Osteocyte (in vitro differentiated cells): ENCODE data around the gene LRRK1. TPM values are rescaled to one million over a fixed set of nuclear protein-coding genes. Genes with fewer than 3 reads are reported as not detected.

ENCODE experiments used
- DNase-seq: peaks from one replicate; pipeline ENCODE4 v3.0.0; 2021; ENCODE audit warnings: mixed read lengths; ENCODE audit not compliant: unreplicated experiment; ENCODE audit errors: extremely low spot score
- H3K27ac Mint-ChIP-seq: one replicate; pipeline ENCODE4 v1.8.0; 2021; ENCODE audit warnings: mild to moderate bottlenecking, mixed read lengths; ENCODE audit not compliant: unreplicated experiment
- H3K27me3 Mint-ChIP-seq: one replicate; pipeline ENCODE4 v1.8.0; 2021; ENCODE audit warnings: mixed read lengths; ENCODE audit not compliant: unreplicated experiment
- H3K36me3 Mint-ChIP-seq: one replicate; pipeline ENCODE4 v1.8.0; 2021; ENCODE audit warnings: mixed read lengths; ENCODE audit not compliant: unreplicated experiment
- H3K4me1 Mint-ChIP-seq: one replicate; pipeline ENCODE4 v1.8.0; 2021; ENCODE audit warnings: mixed read lengths; ENCODE audit not compliant: unreplicated experiment
- H3K4me3 Mint-ChIP-seq: one replicate; pipeline ENCODE4 v1.8.0; 2021; ENCODE audit warnings: mild to moderate bottlenecking, moderate library complexity, mixed read lengths; ENCODE audit not compliant: unreplicated experiment
- H3K9me3 Mint-ChIP-seq: one replicate; pipeline ENCODE4 v1.8.0; 2021; ENCODE audit warnings: mixed read lengths; ENCODE audit not compliant: unreplicated experiment
- total RNA-seq: library from RNA; stranded (reverse); gene quantifications from 2 replicates; pipeline ENCODE4 v1.2.1, GENCODE V29; 2021
- TF ChIP-seq, protein P1 (sequence below): fragments of 200-600 bp; sonication (generic); IDR thresholded peaks from 2 replicates; pipeline ENCODE4 v1.5.0; 2021; ENCODE audit warnings: antibody characterized with exemption, mild to moderate bottlenecking, moderate library complexity

Gene LRRK1
- total RNA-seq, 1 donor from 2014 or later = 10.8 TPM

DNA sequence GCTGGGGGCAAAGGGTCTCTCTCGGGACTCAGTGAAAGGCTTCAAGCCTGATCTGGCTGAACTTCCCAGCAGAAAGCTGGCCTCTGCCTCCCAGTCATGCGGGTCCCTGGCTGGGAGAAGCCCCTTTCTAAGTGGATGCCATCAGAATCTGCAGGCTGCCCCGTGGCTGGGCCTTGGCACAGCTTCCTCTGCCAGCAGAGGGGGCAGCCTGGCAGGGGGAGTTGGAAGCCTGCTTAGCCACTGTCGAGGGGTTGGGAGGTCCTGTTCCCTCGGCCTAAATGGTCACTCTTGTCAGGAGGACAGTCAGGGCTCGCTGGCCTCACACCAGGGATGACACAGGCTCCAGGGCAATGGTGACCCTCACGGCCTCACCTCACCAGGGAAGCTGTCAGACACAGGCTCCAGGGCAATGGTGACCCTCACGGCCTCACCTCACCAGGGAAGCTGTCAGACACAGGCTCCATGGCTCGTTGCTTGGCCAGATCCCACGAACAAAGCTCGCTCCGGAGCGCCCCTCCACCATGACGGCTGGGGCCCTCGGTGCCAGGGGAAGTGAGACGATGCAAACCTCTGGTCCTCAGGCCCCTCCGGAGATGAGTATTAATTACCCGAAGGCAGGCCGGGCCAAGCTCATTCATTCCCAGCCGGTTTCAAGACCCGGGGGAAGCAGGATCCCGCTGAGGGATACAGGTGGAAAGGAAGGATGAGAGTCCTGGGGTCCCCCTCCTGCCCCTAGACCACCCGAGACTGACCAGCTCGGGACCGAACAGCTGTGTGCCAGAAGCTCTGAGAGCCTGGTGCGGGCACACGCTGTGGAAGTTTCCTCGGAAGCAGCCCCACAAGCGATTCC lies 181.7 kb downstream of the LRRK1 start:
- no peaks in the 10 kb centered on the region for H3K36me3 Mint-ChIP-seq
- no peak overlapping the region for H3K4me3 Mint-ChIP-seq
- no peak overlapping the region for H3K27ac Mint-ChIP-seq
- no peak for DNase-seq
- H3K27me3 Mint-ChIP-seq = no peaks in the 10 kb centered on the region
- TF ChIP-seq, protein P1, sequence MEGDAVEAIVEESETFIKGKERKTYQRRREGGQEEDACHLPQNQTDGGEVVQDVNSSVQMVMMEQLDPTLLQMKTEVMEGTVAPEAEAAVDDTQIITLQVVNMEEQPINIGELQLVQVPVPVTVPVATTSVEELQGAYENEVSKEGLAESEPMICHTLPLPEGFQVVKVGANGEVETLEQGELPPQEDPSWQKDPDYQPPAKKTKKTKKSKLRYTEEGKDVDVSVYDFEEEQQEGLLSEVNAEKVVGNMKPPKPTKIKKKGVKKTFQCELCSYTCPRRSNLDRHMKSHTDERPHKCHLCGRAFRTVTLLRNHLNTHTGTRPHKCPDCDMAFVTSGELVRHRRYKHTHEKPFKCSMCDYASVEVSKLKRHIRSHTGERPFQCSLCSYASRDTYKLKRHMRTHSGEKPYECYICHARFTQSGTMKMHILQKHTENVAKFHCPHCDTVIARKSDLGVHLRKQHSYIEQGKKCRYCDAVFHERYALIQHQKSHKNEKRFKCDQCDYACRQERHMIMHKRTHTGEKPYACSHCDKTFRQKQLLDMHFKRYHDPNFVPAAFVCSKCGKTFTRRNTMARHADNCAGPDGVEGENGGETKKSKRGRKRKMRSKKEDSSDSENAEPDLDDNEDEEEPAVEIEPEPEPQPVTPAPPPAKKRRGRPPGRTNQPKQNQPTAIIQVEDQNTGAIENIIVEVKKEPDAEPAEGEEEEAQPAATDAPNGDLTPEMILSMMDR = peak; percentile 43
- no peaks in the 10 kb centered on the region for H3K9me3 Mint-ChIP-seq
- H3K4me1 Mint-ChIP-seq = peaks cover 12% of the 10 kb centered on the region

DNA sequence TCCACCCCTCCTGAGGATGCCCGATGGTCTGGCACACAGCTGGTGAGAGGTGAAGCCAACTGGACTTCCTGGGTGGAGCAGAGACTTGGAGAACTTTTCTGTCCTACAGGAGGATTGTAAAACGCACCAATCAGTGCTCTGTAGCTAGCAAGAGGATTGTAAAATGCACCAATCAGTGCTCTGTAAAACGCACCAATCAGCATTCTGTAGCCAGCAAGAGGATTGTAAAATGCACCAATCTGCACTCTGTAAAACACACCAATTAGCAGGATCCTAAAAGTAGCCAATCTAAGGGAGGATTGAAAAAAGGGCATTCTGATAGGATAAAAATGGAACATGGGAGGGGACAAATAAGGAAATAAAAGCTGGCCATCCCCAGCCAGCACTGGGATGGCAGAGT lies 182.5 kb downstream of the LRRK1 start:
- Mint-ChIP-seq H3K27ac (no peak overlapping the region), H3K4me1 (peaks cover 16% of the 10 kb centered on the region), H3K9me3 (no peaks in the 10 kb centered on the region), H3K27me3 (no peaks in the 10 kb centered on the region), H3K36me3 (no peaks in the 10 kb centered on the region), H3K4me3 (no peak overlapping the region)
- TF ChIP-seq, protein P1 = no peak
- no peak for DNase-seq

DNA sequence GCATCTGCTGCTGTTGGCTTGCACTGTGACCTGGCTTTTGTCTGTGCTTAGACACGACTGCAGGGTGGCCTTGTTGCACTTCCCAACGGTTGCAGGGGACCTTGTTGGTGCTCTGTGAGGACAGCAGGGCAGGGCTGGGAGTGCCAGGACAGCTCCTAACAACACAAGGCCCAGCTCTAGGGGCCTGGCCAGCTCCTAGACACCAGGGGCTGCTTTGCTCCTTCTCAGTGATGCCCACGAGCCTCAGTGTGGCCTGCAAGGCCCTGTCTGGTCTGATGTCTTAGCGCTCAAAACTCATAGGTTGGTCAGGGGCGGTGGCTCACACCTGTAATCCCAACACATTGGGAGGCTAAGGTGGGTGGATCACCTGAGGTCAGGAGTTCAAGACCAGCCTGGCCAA lies 183.6 kb downstream of the LRRK1 start:
- no peak overlapping the region for H3K27ac Mint-ChIP-seq
- H3K4me1 Mint-ChIP-seq = peaks cover 16% of the 10 kb centered on the region
- no peak for DNase-seq

DNA sequence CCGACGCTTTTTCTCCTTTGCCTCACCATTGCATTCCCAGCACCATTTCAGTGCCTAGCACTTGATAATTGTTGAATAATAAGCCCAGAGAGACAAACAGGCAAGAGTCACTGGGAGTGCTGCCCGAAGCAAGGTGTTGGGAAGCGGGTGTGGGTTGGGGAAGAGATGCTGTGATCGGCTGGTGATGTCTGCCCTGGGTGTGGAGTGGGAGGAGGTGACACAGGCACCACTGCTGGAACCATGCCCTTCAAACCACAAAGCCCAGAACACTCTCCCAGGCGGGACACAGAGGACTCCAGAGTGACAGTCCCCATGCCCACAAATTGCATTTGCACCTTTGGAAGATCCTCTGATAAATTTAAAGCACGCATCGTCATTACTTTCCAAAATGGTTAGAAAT lies 184.4 kb downstream of the LRRK1 start:
- no peak overlapping the region for H3K4me3 Mint-ChIP-seq
- H3K9me3 Mint-ChIP-seq = no peaks in the 10 kb centered on the region
- TF ChIP-seq, protein P1 = no peak
- no peaks in the 10 kb centered on the region for H3K36me3 Mint-ChIP-seq
- DNase-seq = no peak
- H3K4me1 Mint-ChIP-seq = peaks cover 16% of the 10 kb centered on the region
- no peaks in the 10 kb centered on the region for H3K27me3 Mint-ChIP-seq
- H3K27ac Mint-ChIP-seq = no peak overlapping the region

More for the DNA sequence above, 183.6 kb downstream of the LRRK1 start:
- H3K36me3 Mint-ChIP-seq = no peaks in the 10 kb centered on the region
- H3K4me3 Mint-ChIP-seq = no peak overlapping the region
- no peaks in the 10 kb centered on the region for H3K27me3 Mint-ChIP-seq
- TF ChIP-seq, protein P1 = no peak
- no peaks in the 10 kb centered on the region for H3K9me3 Mint-ChIP-seq

DNA sequence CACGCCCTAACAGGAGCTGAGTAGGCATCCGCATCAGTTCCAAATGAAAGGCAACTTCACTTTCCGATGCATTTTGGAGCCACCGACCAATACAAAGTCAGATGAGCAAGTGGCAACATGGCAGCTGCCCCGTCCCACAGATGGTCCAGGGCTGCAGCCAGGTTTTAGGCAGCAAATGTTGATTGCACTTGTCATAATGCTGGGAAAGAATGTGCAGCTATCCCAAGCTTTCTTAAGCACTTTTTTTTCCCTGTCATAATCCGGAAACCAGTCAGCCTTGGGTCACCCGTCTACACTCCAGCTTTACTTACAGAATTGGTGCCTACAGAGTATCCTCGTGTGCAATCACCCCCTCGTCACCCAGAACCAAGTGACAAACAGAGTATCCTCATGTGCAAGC lies 185.0 kb downstream of the LRRK1 start:
- Mint-ChIP-seq H3K27ac (no peak overlapping the region), H3K4me3 (no peak overlapping the region), H3K4me1 (peaks cover 16% of the 10 kb centered on the region), H3K36me3 (no peaks in the 10 kb centered on the region), H3K9me3 (no peaks in the 10 kb centered on the region), H3K27me3 (no peaks in the 10 kb centered on the region)
- TF ChIP-seq, protein P1 = no peak
- DNase-seq = no peak
